ENCODE data around the gene LIPT2. TPM values are rescaled to one million over a fixed set of nuclear protein-coding genes. Genes with fewer than 3 reads are reported as not detected.

The LIPT2 gene
- total RNA-seq, 1 experiment from 2014 or later: 7.9 TPM

GRCh38 chr11:74480688-74481417 is 12.7 kb downstream of the LIPT2 start:
- POLR2A ChIA-PET: interaction anchor here (1.2 kb wide), 1 partner anchor 13 kb away, joined by 4 read pairs; the partner anchor contains the start of gene LIPT2
- intact Hi-C loops (cut with micrococcal nuclease): no loop called here
- BruUV-seq (replicated peaks): no TSS peak
- Mint-ChIP-seq H3K27ac (ENCODE audit: low read depth, unreplicated experiment) (no peak overlapping the region), H3K4me1 (ENCODE audit: insufficient read depth, unreplicated experiment) (no peaks in the 10 kb centered on the region), H3K27me3 (ENCODE audit: insufficient read depth, unreplicated experiment) (no peaks in the 10 kb centered on the region), H3K36me3 (ENCODE audit: insufficient read depth, unreplicated experiment) (no peaks in the 10 kb centered on the region), H3K4me3 (ENCODE audit: unreplicated experiment) (no peak overlapping the region), H3K9me3 (ENCODE audit: unreplicated experiment) (no peaks in the 10 kb centered on the region)
- CTCF ChIA-PET: interaction anchor here (0.8 kb wide), 1 partner anchor 92 kb away, joined by 3 read pairs; no protein-coding TSS in a partner anchor
- DNase-seq (ENCODE audit: unreplicated experiment): no peak
- no peak for TF ChIP-seq CTCF (IDR thresholded peaks at IDR 0.05; ENCODE audit: unreplicated experiment)

GRCh38 chr11:74479732-74480123 is 13.8 kb downstream of the LIPT2 start:
- CTCF ChIA-PET: interaction anchor here (0.7 kb wide), 1 partner anchor 247 kb away, joined by 3 read pairs; no protein-coding TSS in a partner anchor
- Mint-ChIP-seq H3K36me3 (ENCODE audit: insufficient read depth, unreplicated experiment) (no peaks in the 10 kb centered on the region), H3K4me1 (ENCODE audit: insufficient read depth, unreplicated experiment) (no peaks in the 10 kb centered on the region), H3K27ac (ENCODE audit: low read depth, unreplicated experiment) (no peak overlapping the region), H3K27me3 (ENCODE audit: insufficient read depth, unreplicated experiment) (no peaks in the 10 kb centered on the region), H3K4me3 (ENCODE audit: unreplicated experiment) (no peak overlapping the region), H3K9me3 (ENCODE audit: unreplicated experiment) (no peaks in the 10 kb centered on the region)
- DNase-seq (ENCODE audit: unreplicated experiment): no peak
- TF ChIP-seq CTCF (IDR thresholded peaks at IDR 0.05; ENCODE audit: unreplicated experiment): no peak
- BruUV-seq (replicated peaks): no TSS peak
- POLR2A ChIA-PET: interaction anchor here (0.6 kb wide), 1 partner anchor 881 kb away, joined by 3 read pairs; no protein-coding TSS in a partner anchor
- intact Hi-C loops (cut with micrococcal nuclease): no loop called here

GRCh38 chr11:74478877-74479731 is 14.4 kb downstream of the LIPT2 start:
- no TSS peak for BruUV-seq (replicated peaks)
- Mint-ChIP-seq H3K36me3 (ENCODE audit: insufficient read depth, unreplicated experiment) (no peaks in the 10 kb centered on the region), H3K27ac (ENCODE audit: low read depth, unreplicated experiment) (no peak overlapping the region), H3K27me3 (ENCODE audit: insufficient read depth, unreplicated experiment) (no peaks in the 10 kb centered on the region), H3K4me3 (ENCODE audit: unreplicated experiment) (no peak overlapping the region), H3K9me3 (ENCODE audit: unreplicated experiment) (no peaks in the 10 kb centered on the region), H3K4me1 (ENCODE audit: insufficient read depth, unreplicated experiment) (no peaks in the 10 kb centered on the region)
- CTCF ChIA-PET: interaction anchor here (0.7 kb wide), 1 partner anchor 247 kb away, joined by 3 read pairs; no protein-coding TSS in a partner anchor
- POLR2A ChIA-PET: interaction anchor here (0.6 to 0.9 kb wide), 3 partner anchors 14 to 1171 kb away, joined by 3 read pairs; partner anchors contain the start of gene LIPT2
- intact Hi-C loops (cut with micrococcal nuclease): no loop called here
- no peak for TF ChIP-seq CTCF (IDR thresholded peaks at IDR 0.05; ENCODE audit: unreplicated experiment)
- DNase-seq (ENCODE audit: unreplicated experiment): no peak

- H3K9me3 Mint-ChIP-seq (ENCODE audit: unreplicated experiment): no peaks in the 10 kb centered on the region
- POLR2A ChIA-PET: interaction anchor here (0.8 kb wide), 1 partner anchor 17 kb away, joined by 3 read pairs; the partner anchor contains the start of gene LIPT2
- CTCF ChIA-PET: interaction anchor here (1.3 to 2.0 kb wide), 3 partner anchors 8 to 94 kb away, joined by 4 to 6 read pairs (median 5); no protein-coding TSS in a partner anchor
Observed at GRCh38 chr11:74476536-74476935, 17.0 kb downstream of the LIPT2 start.

More at GRCh38 chr11:74476536-74476935, 17.0 kb downstream of the LIPT2 start:
- no peak overlapping the region for H3K4me3 Mint-ChIP-seq (ENCODE audit: unreplicated experiment)
- intact Hi-C loops (cut with micrococcal nuclease): no loop called here
- no peaks in the 10 kb centered on the region for H3K27me3 Mint-ChIP-seq (ENCODE audit: insufficient read depth, unreplicated experiment)
- BruUV-seq (replicated peaks): no TSS peak
- no peak for DNase-seq (ENCODE audit: unreplicated experiment)
- H3K36me3 Mint-ChIP-seq (ENCODE audit: insufficient read depth, unreplicated experiment): no peaks in the 10 kb centered on the region
- no peaks in the 10 kb centered on the region for H3K4me1 Mint-ChIP-seq (ENCODE audit: insufficient read depth, unreplicated experiment)
- no peak for TF ChIP-seq CTCF (IDR thresholded peaks at IDR 0.05; ENCODE audit: unreplicated experiment)
- H3K27ac Mint-ChIP-seq (ENCODE audit: low read depth, unreplicated experiment): no peak overlapping the region
